ENCODE data around the gene AK8.
"Not testable (repeated sequence)": the region's sequence is repeated elsewhere in the genome, so short reads cannot be mapped to it uniquely, and the experiment has no call there.

AK8 gene

GRCh38 chr9:132795511-132796303 is 82.4 kb downstream of the AK8 start:
- DNase-seq, result no peak

DNA sequence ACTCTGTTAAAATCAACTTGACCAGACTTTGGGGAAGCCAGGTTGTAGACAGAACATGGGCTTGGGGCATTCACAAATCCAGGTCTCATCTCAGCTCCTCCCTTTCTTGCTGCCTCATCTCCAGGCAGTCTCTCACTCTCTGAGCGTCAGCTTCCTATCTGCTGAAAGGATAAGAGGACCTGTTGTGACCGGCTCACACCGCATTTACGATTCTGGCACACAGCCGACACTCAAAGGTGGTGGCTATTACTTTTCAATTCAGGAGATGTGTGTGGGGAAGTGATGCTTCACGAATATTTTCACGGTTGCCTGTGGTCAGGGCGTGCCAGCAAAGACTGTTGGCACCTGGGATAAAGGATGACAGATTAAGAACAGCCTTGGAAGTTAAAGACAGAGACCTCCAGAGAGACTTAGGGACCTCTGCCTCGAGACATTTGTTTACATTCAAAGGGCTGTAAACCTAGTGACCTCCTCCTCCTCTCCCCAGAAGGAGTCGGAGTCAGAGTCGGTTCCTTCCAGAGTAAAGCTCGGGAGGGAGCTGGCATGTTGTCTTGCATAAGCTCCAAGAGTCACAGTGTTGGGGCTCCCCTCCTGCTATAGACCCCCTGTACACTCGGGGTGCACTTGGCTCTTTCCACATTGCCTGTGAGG is 83.2 kb downstream of the AK8 start:
- no peak for DNase-seq

GRCh38 chr9:132793606-132794580 is 84.2 kb downstream of the AK8 start:
- no peak for DNase-seq

GRCh38 chr9:132792547-132792946 is 85.5 kb downstream of the AK8 start:
- no peak for DNase-seq

GRCh38 chr9:132791699-132792240 is 86.3 kb downstream of the AK8 start:
- no peak for DNase-seq

GRCh38 chr9:132789719-132790118 is 88.4 kb downstream of the AK8 start:
- no peak for DNase-seq

DNA sequence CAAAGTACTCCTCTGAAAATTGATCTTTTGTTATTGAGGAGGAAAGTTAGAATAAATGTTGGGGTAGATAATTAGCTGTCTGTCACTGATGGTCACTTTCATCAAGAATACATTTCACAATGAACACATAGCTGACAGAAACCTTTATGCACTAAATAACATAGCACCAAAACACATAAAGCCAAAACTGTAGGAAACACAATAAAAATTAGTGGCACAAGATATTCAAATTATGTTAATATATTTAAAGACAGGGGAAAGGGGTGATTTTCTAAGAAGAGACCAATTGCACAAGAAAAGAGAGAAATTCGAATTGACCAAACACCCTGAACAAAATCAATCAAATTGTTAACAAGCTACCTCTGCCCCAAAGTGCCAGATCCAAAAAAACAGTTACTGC is 89.7 kb downstream of the AK8 start:
- no peak for DNase-seq

- DNase-seq, result no peak
These were observed 90.3 kb downstream of the AK8 start for GRCh38 chr9:132787748-132788159.

- DNase-seq, result no peak
These were observed 93.7 kb downstream of the AK8 start for GRCh38 chr9:132784286-132784830.

DNA sequence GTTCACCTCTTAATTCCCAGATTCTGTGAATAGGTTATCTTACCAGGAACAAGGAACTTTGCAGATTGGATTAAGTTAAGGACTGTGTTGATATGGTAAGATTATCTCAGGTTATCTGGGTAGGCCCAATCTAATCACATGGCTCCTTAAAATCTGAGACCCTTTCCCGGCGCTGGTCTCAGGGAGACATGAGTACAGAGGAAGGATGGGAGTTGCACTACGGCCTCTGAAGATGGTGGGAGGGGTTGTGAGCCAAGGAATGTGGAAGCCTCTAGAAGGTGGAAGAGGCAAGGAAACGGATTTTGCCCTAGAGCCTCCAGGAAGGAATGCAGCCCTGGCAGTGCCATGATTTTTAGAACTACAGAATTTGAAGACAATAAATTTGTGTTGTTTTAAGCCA is 95.1 kb downstream of the AK8 start:
- DNase-seq, result no peak

- no peak for DNase-seq
These were observed 96.0 kb downstream of the AK8 start for GRCh38 chr9:132782037-132782436.

DNA sequence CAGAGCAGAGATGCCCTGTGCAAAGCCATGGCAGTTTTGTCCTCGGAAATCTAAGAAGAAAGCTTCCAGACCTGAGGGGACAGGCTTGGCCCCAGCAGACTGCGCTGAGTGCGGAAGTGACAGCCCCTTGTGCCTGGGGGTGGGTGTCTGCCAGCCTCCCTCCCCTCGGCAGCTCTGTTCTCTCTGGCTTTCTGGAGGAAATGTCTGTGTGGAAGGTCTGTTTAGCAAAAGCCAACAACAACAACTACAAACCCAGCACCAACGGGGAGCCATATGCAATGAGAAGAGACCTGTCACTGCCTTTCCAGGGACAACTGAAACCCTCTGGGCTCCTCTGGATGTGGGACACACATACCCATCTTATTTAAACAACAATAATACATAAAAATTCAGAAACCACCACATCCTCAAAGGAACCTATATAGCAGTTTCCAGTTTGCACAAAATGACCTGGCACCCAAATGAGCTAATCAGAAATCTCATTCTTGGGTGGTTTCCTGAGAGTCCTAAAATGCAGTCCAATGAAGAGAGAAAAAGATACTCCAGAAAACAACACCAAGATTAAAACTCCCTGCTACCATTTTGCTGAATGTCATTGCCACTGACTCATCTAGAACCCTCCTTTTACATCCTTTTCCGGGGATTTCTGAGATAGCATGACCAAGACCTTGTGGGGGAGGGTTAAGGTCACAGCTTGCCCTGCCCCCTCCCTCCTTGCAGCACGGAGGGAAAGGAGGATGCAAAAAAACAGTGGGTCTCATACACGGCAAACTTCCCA is 97.7 kb downstream of the AK8 start:
- peak; percentile 51 for DNase-seq

GRCh38 chr9:132776891-132777290 is 101.2 kb downstream of the AK8 start:
- DNase-seq, result no peak

GRCh38 chr9:132776268-132776667 is 101.8 kb downstream of the AK8 start:
- no peak for DNase-seq

DNA sequence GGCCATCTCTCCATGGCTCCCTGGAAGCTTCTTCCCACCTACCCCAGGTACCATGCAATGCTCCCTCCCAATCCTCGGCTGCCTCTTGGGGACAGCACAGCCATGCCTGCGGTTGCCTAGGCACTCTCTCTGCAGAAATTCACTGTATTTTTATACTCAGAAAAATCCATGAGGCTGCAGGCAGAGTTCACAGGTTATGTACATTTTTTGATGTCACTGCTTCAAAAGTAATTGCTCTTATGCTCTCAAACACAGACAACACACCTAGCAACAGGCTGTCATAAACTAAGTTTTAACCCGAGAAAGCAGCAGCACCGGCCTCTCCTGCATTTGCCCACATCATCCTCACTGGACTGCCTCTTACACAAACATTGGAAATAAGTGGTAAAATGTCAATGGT is 102.4 kb downstream of the AK8 start:
- DNase-seq, result no peak

DNA sequence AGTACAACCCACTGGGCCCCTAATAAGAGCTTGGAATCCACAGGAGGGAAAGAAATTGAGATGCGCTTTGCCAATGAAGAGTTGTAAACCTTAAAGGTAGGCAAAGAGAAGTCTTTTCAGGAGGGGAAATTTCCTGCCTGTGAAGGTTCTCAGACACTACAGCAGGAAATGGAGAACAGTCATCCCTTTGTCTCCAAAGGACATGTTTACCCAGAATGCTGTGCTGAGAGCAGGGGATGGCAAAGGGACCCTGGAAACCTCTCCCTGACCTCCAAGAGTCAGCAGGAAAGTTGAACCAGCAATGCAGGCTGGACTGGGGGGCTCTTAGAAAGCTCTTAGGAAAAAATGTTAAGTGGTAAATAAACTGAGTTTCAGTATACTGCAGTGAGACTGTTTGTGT is 103.2 kb downstream of the AK8 start:
- no peak for DNase-seq

DNA sequence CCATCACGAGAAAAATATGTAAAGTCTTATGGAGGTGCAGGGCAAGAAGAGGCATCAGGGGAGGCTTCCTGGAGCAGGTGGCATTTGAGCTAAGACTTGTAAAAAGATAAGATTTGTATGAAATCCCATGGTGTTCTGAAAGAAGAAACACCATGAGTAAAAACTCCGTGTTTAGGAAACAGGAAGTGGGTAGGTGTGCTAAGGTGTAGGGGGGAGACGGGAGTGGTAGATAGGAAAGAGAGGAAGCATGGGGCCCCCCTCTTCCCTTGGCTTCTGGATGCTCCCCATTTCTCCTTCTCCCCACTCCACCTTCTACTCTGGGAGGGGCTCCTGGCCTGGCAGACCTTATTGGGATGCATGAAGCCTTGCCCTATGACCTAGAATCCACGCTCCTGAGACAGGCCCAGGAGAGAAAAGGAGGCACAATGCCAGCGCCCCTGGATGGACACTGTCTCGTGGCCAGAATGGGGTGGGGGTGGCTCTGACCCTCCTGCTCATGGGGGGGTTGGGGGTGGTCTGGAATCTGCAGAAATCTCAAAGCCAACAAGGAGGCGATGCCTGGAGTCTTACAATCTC is 104.2 kb downstream of the AK8 start:
- DNase-seq, result no peak

- DNase-seq, result no peak
These were observed 105.0 kb downstream of the AK8 start for GRCh38 chr9:132773093-132773492.

GRCh38 chr9:132771752-132772151 is 106.3 kb downstream of the AK8 start:
- DNase-seq, result not testable (repeated sequence)

DNA sequence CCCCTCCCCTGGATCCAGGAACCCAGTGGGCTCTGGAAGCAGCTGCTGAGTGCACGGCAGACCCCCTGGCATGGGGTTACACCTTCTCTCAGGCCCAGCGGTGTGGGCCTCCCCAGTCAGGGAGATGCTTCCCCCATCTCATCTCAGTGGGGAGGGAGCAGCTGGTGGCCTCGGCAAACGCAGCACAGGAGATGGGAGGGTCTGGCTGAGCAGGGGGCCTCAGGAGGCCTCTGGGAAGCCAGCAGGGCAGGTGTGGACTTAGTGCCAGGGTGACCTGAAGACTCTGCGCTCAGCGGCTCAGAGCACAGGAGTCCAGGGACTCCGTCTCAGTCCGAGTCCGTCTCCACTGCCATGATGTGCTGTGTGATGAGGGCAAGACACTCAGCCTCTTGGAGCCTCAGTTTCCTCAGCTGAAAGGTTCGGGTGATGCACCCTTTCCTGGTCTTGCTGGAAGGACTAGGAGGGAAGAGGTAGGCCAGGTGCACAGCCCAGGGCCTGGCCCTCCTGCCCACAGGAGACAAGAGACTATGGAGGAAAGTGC is 107.2 kb downstream of the AK8 start:
- DNase-seq, result no peak
